C4-2B (cell line): Measurements from ENCODE around the gene GFY.
A peak's percentile ranks its signal among the peaks of the same experiment; 100 is the strongest.

Experiments used
- H3K27ac ChIP-seq: fragments of 450-650 bp; 2 replicates; pipeline ENCODE4 v1.5.1; 2017
- CTCF ChIP-seq: fragments of 450-650 bp; conservative IDR thresholded peaks from 2 replicates; pipeline ENCODE4 v1.5.1; 2017; ENCODE audit warnings: mild to moderate bottlenecking
- ZFX ChIP-seq: fragments of 450-650 bp; IDR thresholded peaks from 2 replicates; pipeline ENCODE4 v1.6.1; 2017

GFY gene

GRCh38 chr19:49398001-49398615 is 27.1 kb upstream of the GFY start:
- no peak overlapping the region for H3K27ac ChIP-seq
- TF ChIP-seq ZFX = no peak
- no peak for TF ChIP-seq CTCF

GRCh38 chr19:49398931-49399330 is 26.3 kb upstream of the GFY start:
- no peak for TF ChIP-seq ZFX
- TF ChIP-seq CTCF = no peak
- H3K27ac ChIP-seq = no peak overlapping the region

- no peak for TF ChIP-seq CTCF
- no peak overlapping the region for H3K27ac ChIP-seq
These were observed 25.2 kb upstream of the GFY start for GRCh38 chr19:49400029-49400428.

- H3K27ac ChIP-seq = peak overlapping the region; percentile 8; the same call in 1 of the 2 replicates
- TF ChIP-seq ZFX (no peak), CTCF (no peak)
These were observed 21.6 kb upstream of the GFY start for GRCh38 chr19:49403404-49404187.

GRCh38 chr19:49407079-49407478 is 18.1 kb upstream of the GFY start:
- no peak overlapping the region for H3K27ac ChIP-seq
- TF ChIP-seq ZFX (no peak), CTCF (no peak)

GRCh38 chr19:49407482-49408015 is 17.6 kb upstream of the GFY start:
- TF ChIP-seq CTCF (no peak), ZFX (no peak)
- H3K27ac ChIP-seq = no peak overlapping the region

GRCh38 chr19:49408816-49409440 is 16.3 kb upstream of the GFY start:
- TF ChIP-seq CTCF (no peak), ZFX (no peak)
- no peak overlapping the region for H3K27ac ChIP-seq
